SK-N-SH treated with all-trans-retinoic acid at 6 μM for 48 hours (cell line): Measurements from ENCODE around the gene MIXL1.
"Not testable (repeated sequence)": the region's sequence is repeated elsewhere in the genome, so short reads cannot be mapped to it uniquely, and the experiment has no call there.

Experiments used
- ATAC-seq: fragments of 200-7000 bp; cut with Tn5 transposase; 3 replicates; pipeline ENCODE4 v1.9.1; 2020; ENCODE audit warnings: mild to moderate bottlenecking, moderate library complexity
- ARNTL ChIP-seq: fragments of 450-650 bp; formaldehyde crosslinking; IDR thresholded peaks from 2 replicates; pipeline ENCODE4 v1.5.0; 2020; ENCODE audit warnings: low read depth, mild to moderate bottlenecking, moderate library complexity, borderline replicate concordance
- BACH2 ChIP-seq: fragments of 250-450 bp; sonication (Bioruptor Pico); IDR thresholded peaks from 2 replicates; pipeline ENCODE4 v1.9.0; 2021; ENCODE audit warnings: mild to moderate bottlenecking, borderline replicate concordance
- CSDC2 ChIP-seq: fragments of 250-450 bp; sonication (Bioruptor Pico); IDR thresholded peaks from 2 replicates; pipeline ENCODE4 v1.5.0; 2020; ENCODE audit warnings: mild to moderate bottlenecking, moderate library complexity
- ESRRG ChIP-seq: fragments of 250-450 bp; sonication (Bioruptor Pico); IDR thresholded peaks from 2 replicates; pipeline ENCODE4 v1.6.1; 2021; ENCODE audit warnings: mild to moderate bottlenecking
- GLIS3 ChIP-seq: fragments of 250-450 bp; sonication (Bioruptor Pico); IDR thresholded peaks from 2 replicates; pipeline ENCODE4 v1.5.0; 2020; ENCODE audit warnings: mild to moderate bottlenecking, moderate library complexity
- ISL1 ChIP-seq: fragments of 250-450 bp; sonication (Bioruptor Pico); IDR thresholded peaks from 2 replicates; pipeline ENCODE4 v2.1.2; 2022; ENCODE audit warnings: mild to moderate bottlenecking, moderate library complexity
- PPARA ChIP-seq: fragments of 250-450 bp; sonication (Bioruptor Pico); IDR thresholded peaks from 2 replicates; pipeline ENCODE4 v1.5.0; 2020; ENCODE audit warnings: mild to moderate bottlenecking, borderline replicate concordance
- RARB ChIP-seq: fragments of 250-450 bp; sonication (Bioruptor Pico); IDR thresholded peaks from 2 replicates; pipeline ENCODE4 v1.8.0; 2021; ENCODE audit warnings: mild to moderate bottlenecking, moderate library complexity
- SNAI2 ChIP-seq: fragments of 250-450 bp; sonication (Bioruptor Pico); IDR thresholded peaks from 2 replicates; pipeline ENCODE4 v1.5.0; 2020; ENCODE audit warnings: mild to moderate bottlenecking, moderate library complexity
- TCF4 ChIP-seq: fragments of 250-450 bp; sonication (Bioruptor Pico); IDR thresholded peaks from 2 replicates; pipeline ENCODE4 v1.8.0; 2021; ENCODE audit warnings: mild to moderate bottlenecking, moderate library complexity, borderline replicate concordance
- TOX ChIP-seq: fragments of 250-450 bp; sonication (Bioruptor Pico); IDR thresholded peaks from 2 replicates; pipeline ENCODE4 v1.8.0; 2021; ENCODE audit warnings: mild to moderate bottlenecking, moderate library complexity, borderline replicate concordance
- ZC3H10 ChIP-seq: fragments of 250-450 bp; sonication (Bioruptor Pico); IDR thresholded peaks from 2 replicates; pipeline ENCODE4 v1.5.1; 2021; ENCODE audit warnings: mild to moderate bottlenecking, moderate library complexity
- ZFP3 ChIP-seq: fragments of 250-450 bp; sonication (Bioruptor Pico); IDR thresholded peaks from 2 replicates; pipeline ENCODE4 v1.5.0; 2020; ENCODE audit warnings: mild to moderate bottlenecking, moderate library complexity
- ZFP30 ChIP-seq: fragments of 450-650 bp; formaldehyde crosslinking; IDR thresholded peaks from 2 replicates; pipeline ENCODE4 v1.5.0; 2022; ENCODE audit warnings: mild to moderate bottlenecking, moderate library complexity
- ZNF565 ChIP-seq: fragments of 450-650 bp; formaldehyde crosslinking; conservative IDR thresholded peaks from 2 replicates; pipeline ENCODE4 v1.5.0; 2020; ENCODE audit warnings: low read depth, mild to moderate bottlenecking, moderate library complexity
- ZNF70 ChIP-seq: fragments of 450-650 bp; formaldehyde crosslinking; IDR thresholded peaks from 2 replicates; pipeline ENCODE4 v1.5.0; 2020; ENCODE audit warnings: mild to moderate bottlenecking, moderate library complexity
- ZNF8 ChIP-seq: fragments of 450-650 bp; formaldehyde crosslinking; IDR thresholded peaks from 2 replicates; pipeline ENCODE4 v1.5.0; 2020; ENCODE audit warnings: mild to moderate bottlenecking, moderate library complexity
- TF ChIP-seq, protein P1 (sequence below): fragments of 250-450 bp; sonication (Bioruptor Pico); IDR thresholded peaks from 2 replicates; pipeline ENCODE4 v1.8.0; 2021; ENCODE audit warnings: low read depth, mild to moderate bottlenecking, moderate library complexity, borderline replicate concordance
- TF ChIP-seq, protein P2 (sequence below): fragments of 250-450 bp; sonication (Bioruptor Pico); IDR thresholded peaks from 2 replicates; pipeline ENCODE4 v1.8.0; 2020; ENCODE audit warnings: mild to moderate bottlenecking, moderate library complexity, borderline replicate concordance
- TF ChIP-seq, protein P3 (sequence below): fragments of 250-450 bp; sonication (Bioruptor Pico); IDR thresholded peaks from 2 replicates; pipeline ENCODE4 v1.5.1; 2020; ENCODE audit warnings: low read depth, mild to moderate bottlenecking, moderate library complexity
- TF ChIP-seq, protein P4 (sequence below): fragments of 250-450 bp; sonication (Bioruptor Pico); IDR thresholded peaks from 2 replicates; pipeline ENCODE4 v1.5.0; 2020; ENCODE audit warnings: mild to moderate bottlenecking, moderate library complexity
- TF ChIP-seq, protein P5 (sequence below): fragments of 250-450 bp; sonication (Bioruptor Pico); IDR thresholded peaks from 2 replicates; pipeline ENCODE4 v1.5.1; 2021; ENCODE audit warnings: mild to moderate bottlenecking, moderate library complexity

MIXL1 gene

DNA sequence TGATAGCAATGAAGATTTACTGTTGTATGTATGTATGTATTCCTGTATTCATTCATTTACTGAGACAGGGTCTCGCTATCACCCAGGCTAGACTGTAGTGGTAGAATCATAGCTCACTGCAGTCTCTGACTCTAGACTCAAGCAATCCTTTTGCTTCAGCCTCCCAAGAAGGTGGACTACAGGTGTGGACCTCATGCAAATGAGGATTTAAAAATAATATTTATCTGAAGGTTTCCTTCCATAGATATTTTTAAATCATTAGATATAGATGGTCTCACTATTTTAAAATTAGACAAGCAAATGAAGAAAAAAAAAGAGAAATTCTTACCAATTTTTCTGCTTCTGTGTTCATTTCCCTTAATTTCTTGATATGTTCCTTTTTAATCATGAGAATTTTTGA lies 27.0 kb downstream of the MIXL1 start:
- ATAC-seq: no peak
- TF ChIP-seq, protein P1, sequence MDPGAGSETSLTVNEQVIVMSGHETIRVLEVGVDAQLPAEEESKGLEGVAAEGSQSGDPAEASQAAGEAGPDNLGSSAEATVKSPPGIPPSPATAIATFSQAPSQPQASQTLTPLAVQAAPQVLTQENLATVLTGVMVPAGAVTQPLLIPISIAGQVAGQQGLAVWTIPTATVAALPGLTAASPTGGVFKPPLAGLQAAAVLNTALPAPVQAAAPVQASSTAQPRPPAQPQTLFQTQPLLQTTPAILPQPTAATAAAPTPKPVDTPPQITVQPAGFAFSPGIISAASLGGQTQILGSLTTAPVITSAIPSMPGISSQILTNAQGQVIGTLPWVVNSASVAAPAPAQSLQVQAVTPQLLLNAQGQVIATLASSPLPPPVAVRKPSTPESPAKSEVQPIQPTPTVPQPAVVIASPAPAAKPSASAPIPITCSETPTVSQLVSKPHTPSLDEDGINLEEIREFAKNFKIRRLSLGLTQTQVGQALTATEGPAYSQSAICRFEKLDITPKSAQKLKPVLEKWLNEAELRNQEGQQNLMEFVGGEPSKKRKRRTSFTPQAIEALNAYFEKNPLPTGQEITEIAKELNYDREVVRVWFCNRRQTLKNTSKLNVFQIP (CRISPR knock-in tag): no peak
- TF ChIP-seq ZC3H10 (CRISPR knock-in tag): no peak
- no peak for TF ChIP-seq SNAI2 (CRISPR knock-in tag)
- no peak for TF ChIP-seq ZFP30
- no peak for TF ChIP-seq ESRRG (CRISPR knock-in tag)
- no peak for TF ChIP-seq ISL1 (CRISPR knock-in tag)
- TF ChIP-seq, protein P2, sequence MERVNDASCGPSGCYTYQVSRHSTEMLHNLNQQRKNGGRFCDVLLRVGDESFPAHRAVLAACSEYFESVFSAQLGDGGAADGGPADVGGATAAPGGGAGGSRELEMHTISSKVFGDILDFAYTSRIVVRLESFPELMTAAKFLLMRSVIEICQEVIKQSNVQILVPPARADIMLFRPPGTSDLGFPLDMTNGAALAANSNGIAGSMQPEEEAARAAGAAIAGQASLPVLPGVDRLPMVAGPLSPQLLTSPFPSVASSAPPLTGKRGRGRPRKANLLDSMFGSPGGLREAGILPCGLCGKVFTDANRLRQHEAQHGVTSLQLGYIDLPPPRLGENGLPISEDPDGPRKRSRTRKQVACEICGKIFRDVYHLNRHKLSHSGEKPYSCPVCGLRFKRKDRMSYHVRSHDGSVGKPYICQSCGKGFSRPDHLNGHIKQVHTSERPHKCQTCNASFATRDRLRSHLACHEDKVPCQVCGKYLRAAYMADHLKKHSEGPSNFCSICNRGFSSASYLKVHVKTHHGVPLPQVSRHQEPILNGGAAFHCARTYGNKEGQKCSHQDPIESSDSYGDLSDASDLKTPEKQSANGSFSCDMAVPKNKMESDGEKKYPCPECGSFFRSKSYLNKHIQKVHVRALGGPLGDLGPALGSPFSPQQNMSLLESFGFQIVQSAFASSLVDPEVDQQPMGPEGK (CRISPR knock-in tag): no peak
- TF ChIP-seq TCF4: no peak
- TF ChIP-seq ZNF565: no peak
- TF ChIP-seq, protein P3, sequence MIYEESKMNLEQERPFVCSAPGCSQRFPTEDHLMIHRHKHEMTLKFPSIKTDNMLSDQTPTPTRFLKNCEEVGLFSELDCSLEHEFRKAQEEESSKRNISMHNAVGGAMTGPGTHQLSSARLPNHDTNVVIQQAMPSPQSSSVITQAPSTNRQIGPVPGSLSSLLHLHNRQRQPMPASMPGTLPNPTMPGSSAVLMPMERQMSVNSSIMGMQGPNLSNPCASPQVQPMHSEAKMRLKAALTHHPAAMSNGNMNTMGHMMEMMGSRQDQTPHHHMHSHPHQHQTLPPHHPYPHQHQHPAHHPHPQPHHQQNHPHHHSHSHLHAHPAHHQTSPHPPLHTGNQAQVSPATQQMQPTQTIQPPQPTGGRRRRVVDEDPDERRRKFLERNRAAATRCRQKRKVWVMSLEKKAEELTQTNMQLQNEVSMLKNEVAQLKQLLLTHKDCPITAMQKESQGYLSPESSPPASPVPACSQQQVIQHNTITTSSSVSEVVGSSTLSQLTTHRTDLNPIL (CRISPR knock-in tag): no peak
- no peak for TF ChIP-seq BACH2
- no peak for TF ChIP-seq PPARA (CRISPR knock-in tag)
- TF ChIP-seq ZNF70 (CRISPR knock-in tag): no peak
- no peak for TF ChIP-seq GLIS3 (CRISPR knock-in tag)
- no peak for TF ChIP-seq ZNF8 (CRISPR knock-in tag)
- TF ChIP-seq, protein P4, sequence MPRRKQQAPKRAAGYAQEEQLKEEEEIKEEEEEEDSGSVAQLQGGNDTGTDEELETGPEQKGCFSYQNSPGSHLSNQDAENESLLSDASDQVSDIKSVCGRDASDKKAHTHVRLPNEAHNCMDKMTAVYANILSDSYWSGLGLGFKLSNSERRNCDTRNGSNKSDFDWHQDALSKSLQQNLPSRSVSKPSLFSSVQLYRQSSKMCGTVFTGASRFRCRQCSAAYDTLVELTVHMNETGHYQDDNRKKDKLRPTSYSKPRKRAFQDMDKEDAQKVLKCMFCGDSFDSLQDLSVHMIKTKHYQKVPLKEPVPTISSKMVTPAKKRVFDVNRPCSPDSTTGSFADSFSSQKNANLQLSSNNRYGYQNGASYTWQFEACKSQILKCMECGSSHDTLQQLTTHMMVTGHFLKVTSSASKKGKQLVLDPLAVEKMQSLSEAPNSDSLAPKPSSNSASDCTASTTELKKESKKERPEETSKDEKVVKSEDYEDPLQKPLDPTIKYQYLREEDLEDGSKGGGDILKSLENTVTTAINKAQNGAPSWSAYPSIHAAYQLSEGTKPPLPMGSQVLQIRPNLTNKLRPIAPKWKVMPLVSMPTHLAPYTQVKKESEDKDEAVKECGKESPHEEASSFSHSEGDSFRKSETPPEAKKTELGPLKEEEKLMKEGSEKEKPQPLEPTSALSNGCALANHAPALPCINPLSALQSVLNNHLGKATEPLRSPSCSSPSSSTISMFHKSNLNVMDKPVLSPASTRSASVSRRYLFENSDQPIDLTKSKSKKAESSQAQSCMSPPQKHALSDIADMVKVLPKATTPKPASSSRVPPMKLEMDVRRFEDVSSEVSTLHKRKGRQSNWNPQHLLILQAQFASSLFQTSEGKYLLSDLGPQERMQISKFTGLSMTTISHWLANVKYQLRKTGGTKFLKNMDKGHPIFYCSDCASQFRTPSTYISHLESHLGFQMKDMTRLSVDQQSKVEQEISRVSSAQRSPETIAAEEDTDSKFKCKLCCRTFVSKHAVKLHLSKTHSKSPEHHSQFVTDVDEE (CRISPR knock-in tag): no peak
- TF ChIP-seq, all 23 proteins: peak for 0

DNA sequence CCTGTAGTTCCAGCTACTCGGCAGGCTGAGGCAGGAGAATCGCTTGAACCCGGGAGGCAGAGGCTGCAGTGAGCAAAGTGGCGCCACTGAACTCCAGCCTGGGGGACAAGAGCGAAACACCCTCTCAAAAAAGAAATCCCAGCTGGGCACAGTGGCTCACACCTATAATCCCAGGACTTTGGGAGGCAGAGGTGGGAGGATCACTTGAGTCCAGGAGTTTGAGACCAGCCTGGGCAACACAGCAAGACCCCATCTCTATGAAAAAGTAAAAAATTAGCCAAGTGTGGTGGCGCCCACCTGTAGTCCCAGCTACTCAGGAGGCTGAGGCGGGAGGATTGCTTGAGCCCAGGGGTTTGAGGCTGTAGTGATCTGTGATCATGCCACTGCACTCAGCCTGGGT lies 29.4 kb downstream of the MIXL1 start:
- not testable (repeated sequence) for ATAC-seq

DNA sequence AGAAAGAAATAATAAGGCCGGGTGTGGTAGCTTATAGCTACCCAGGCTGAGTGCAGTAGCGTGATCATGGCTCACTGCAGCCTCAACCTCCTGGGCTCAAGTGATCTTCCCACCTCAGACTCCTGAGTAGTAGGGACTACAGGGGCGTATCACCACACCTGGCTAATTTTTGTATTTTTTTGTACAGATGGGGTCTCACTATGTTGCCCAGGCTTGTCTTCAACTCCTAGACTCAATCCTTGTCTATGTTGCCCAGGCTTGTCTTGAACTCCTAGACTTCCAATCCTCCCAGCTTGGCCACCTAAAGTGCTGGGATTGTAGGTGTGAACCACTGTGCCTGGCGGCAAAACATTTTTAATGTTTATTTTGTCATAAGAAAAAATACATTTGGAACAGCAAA lies 30.5 kb downstream of the MIXL1 start:
- ATAC-seq: no peak
- no peak for TF ChIP-seq TCF4
- TF ChIP-seq RARB: no peak
- no peak for TF ChIP-seq SNAI2 (CRISPR knock-in tag)
- no peak for TF ChIP-seq ZFP30
- TF ChIP-seq, protein P2 (CRISPR knock-in tag): no peak
- TF ChIP-seq TOX (CRISPR knock-in tag): no peak
- TF ChIP-seq ARNTL: no peak
- TF ChIP-seq, protein P4 (CRISPR knock-in tag): no peak
- no peak for TF ChIP-seq GLIS3 (CRISPR knock-in tag)
- no peak for TF ChIP-seq ZNF565
- no peak for TF ChIP-seq ZNF70 (CRISPR knock-in tag)
- TF ChIP-seq, protein P5, sequence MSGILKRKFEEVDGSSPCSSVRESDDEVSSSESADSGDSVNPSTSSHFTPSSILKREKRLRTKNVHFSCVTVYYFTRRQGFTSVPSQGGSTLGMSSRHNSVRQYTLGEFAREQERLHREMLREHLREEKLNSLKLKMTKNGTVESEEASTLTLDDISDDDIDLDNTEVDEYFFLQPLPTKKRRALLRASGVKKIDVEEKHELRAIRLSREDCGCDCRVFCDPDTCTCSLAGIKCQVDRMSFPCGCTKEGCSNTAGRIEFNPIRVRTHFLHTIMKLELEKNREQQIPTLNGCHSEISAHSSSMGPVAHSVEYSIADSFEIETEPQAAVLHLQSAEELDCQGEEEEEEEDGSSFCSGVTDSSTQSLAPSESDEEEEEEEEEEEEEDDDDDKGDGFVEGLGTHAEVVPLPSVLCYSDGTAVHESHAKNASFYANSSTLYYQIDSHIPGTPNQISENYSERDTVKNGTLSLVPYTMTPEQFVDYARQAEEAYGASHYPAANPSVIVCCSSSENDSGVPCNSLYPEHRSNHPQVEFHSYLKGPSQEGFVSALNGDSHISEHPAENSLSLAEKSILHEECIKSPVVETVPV (CRISPR knock-in tag): no peak
- TF ChIP-seq ESRRG (CRISPR knock-in tag): no peak
- TF ChIP-seq CSDC2: no peak
- no peak for TF ChIP-seq ZFP3 (CRISPR knock-in tag)
- no peak for TF ChIP-seq ISL1 (CRISPR knock-in tag)
- TF ChIP-seq, protein P1 (CRISPR knock-in tag): no peak
- TF ChIP-seq BACH2: no peak
